SK-N-SH (cell line): ENCODE results near the gene OBSCN. TPM values are rescaled to one million over a fixed set of nuclear protein-coding genes. Genes with fewer than 3 reads are reported as not detected.

Experiments
- CTCF ChIA-PET: fragments of 300-600, 350-600 bp; formaldehyde crosslinking; extraction: SDS; loops from one replicate; lab custom pipeline; 2021; lab: Yijun Ruan, JAX
- POLR2A ChIA-PET: fragments of 350-600 bp; sonication (Branson Sonifier 250); formaldehyde crosslinking; extraction: SDS; loops from one replicate; lab custom pipeline; 2020; ENCODE audit warnings: antibody characterized with exemption, inconsistent platforms; lab: Yijun Ruan, JAX
- DNase-seq: peaks from one replicate; pipeline ENCODE4 v3.0.0; 2012
- H2AFZ ChIP-seq: fragments of 200-600 bp; sonication (generic); 2 replicates; pipeline ENCODE4 v1.8.1; 2016; ENCODE audit warnings: antibody characterized with exemption, mild to moderate bottlenecking, low read depth
- H3F3A ChIP-seq: fragments of 200-600 bp; sonication (generic); replicated peaks from 2 replicates; pipeline ENCODE3; 2016; ENCODE audit warnings: antibody characterized with exemption, mild to moderate bottlenecking; ENCODE audit not compliant: insufficient read depth
- H3K27ac ChIP-seq, 2 experiments: fragments of 200-500 bp in 1 of 2; fragments of 200-600 bp in 1 of 2; sonication (Bioruptor generic) in 1 of 2; sonication (generic), shearing (Covaris generic) in 1 of 2; 2 replicates each; pipeline versions ENCODE4 v1.5.1 to v1.6.1; 2014 to 2016; ENCODE audit warnings: low read depth in 2 of 2, inconsistent platforms in 1 of 2, low read length in 1 of 2, mild to moderate bottlenecking in 1 of 2, mixed read lengths in 1 of 2
- H3K27me3 ChIP-seq: fragments of 200-600 bp; sonication (generic), shearing (Covaris generic); 2 replicates; pipeline ENCODE4 v1.6.1; 2016; ENCODE audit warnings: mixed run types; ENCODE audit not compliant: insufficient read depth
- H3K36me3 ChIP-seq, 2 experiments: fragments of 200-500 bp in 1 of 2; fragments of 200-600 bp in 1 of 2; sonication (Bioruptor generic) in 1 of 2; sonication (generic) in 1 of 2; replicated peaks in 1 of 2; 2 replicates each; pipeline versions ENCODE3 to v1.5.1; 2014 to 2016; ENCODE audit warnings: low read length in 1 of 2, mild to moderate bottlenecking in 1 of 2; ENCODE audit not compliant: insufficient read depth in 2 of 2, control insufficient read depth in 1 of 2
- H3K4me1 ChIP-seq, 2 experiments: fragments of 200-500 bp in 1 of 2; fragments of 200-600 bp in 1 of 2; sonication (Bioruptor generic) in 1 of 2; sonication (generic), shearing (Covaris generic) in 1 of 2; 2 replicates each; pipeline versions ENCODE4 v1.5.1 to v1.6.1; 2014 to 2016; ENCODE audit warnings: low read depth in 1 of 2, low read length in 1 of 2, mixed run types in 1 of 2; ENCODE audit not compliant: insufficient read depth in 2 of 2, control insufficient read depth in 1 of 2
- H3K4me2 ChIP-seq: fragments of 200-600 bp; sonication (generic), shearing (Covaris generic); 2 replicates; pipeline ENCODE4 v1.6.1; 2017; ENCODE audit warnings: mixed run types
- H3K4me3 ChIP-seq, 2 experiments: fragments of 200-500 bp in 1 of 2; fragments of 200-600 bp in 1 of 2; sonication (Bioruptor generic) in 1 of 2; sonication (generic), shearing (Covaris generic) in 1 of 2; 2 replicates each; pipeline versions ENCODE4 v1.5.1 to v1.8.1; 2014 to 2016; ENCODE audit warnings: low read depth in 2 of 2, inconsistent platforms in 1 of 2, low read length in 1 of 2, mild to moderate bottlenecking in 1 of 2, mixed read lengths in 1 of 2, moderate library complexity in 1 of 2
- H3K79me2 ChIP-seq: fragments of 200-600 bp; sonication (generic); 2 replicates; pipeline ENCODE4 v1.8.1; 2017; ENCODE audit warnings: mild to moderate bottlenecking; ENCODE audit not compliant: insufficient read depth
- H3K9ac ChIP-seq: fragments of 200-600 bp; sonication (generic); 2 replicates; pipeline ENCODE4 v1.6.1; 2017; ENCODE audit warnings: mixed run types
- H3K9me2 ChIP-seq: fragments of 200-600 bp; sonication (generic); 2 replicates; pipeline ENCODE4 v1.6.1; 2017; ENCODE audit warnings: mixed run types
- H3K9me3 ChIP-seq: fragments of 200-600 bp; sonication (generic); 2 replicates; pipeline ENCODE4 v1.6.1; 2017; ENCODE audit warnings: mixed run types, mild to moderate bottlenecking, moderate library complexity
- H4K20me1 ChIP-seq: fragments of 200-600 bp; sonication (generic); 2 replicates; pipeline ENCODE4 v1.6.1; 2017; ENCODE audit warnings: mild to moderate bottlenecking, mixed run types; ENCODE audit not compliant: insufficient read depth
- CHD2 ChIP-seq: fragments of 150-350 bp; IDR thresholded peaks from 2 replicates; pipeline ENCODE4 v1.6.1; 2018; ENCODE audit warnings: low read length; ENCODE audit not compliant: partially characterized antibody
- CTCF ChIP-seq: fragments of 200-600 bp; sonication (generic); IDR thresholded peaks from 2 replicates; pipeline ENCODE4 v1.6.1; 2017; ENCODE audit warnings: antibody characterized with exemption, mild to moderate bottlenecking, moderate library complexity
- ELF1 ChIP-seq: IDR thresholded peaks from 2 replicates; pipeline ENCODE4 v1.4.0; 2012
- EZH2phosphoT487 ChIP-seq: fragments of 200-600 bp; sonication (generic); IDR thresholded peaks from 2 replicates; pipeline ENCODE4 v1.6.1; 2017; ENCODE audit warnings: low read depth, mixed run types, mild to moderate bottlenecking, antibody characterized with exemption, moderate library complexity, borderline replicate concordance
- FOSL2 ChIP-seq: IDR thresholded peaks from 2 replicates; pipeline ENCODE4 v1.4.0; 2012; ENCODE audit warnings: low read depth, mild to moderate bottlenecking, moderate library complexity, borderline replicate concordance
- FOXM1 ChIP-seq: IDR thresholded peaks from 2 replicates; pipeline ENCODE4 v1.4.0; 2012; ENCODE audit warnings: low read depth, mild to moderate bottlenecking
- GATA2 ChIP-seq: sonication (generic); formaldehyde crosslinking; IDR thresholded peaks from 2 replicates; pipeline ENCODE4 v1.5.0; 2020; ENCODE audit warnings: mild to moderate bottlenecking, missing genetic modification reagents
- MAX ChIP-seq: IDR thresholded peaks from 2 replicates; pipeline ENCODE4 v1.4.0; 2012; ENCODE audit warnings: low read depth
- MXI1 ChIP-seq: IDR thresholded peaks from 2 replicates; pipeline ENCODE4 v1.6.1; 2012; ENCODE audit warnings: mild to moderate bottlenecking, low read depth, low read length, improper control_type of control experiment
- NRF1 ChIP-seq: IDR thresholded peaks from 2 replicates; pipeline ENCODE4 v1.6.1; 2012; ENCODE audit warnings: low read depth, mild to moderate bottlenecking, low read length
- PBX3 ChIP-seq: IDR thresholded peaks from 2 replicates; pipeline ENCODE4; 2012
- POLR2AphosphoS5 ChIP-seq: IDR thresholded peaks from 2 replicates; pipeline ENCODE4 v1.6.1; 2012; ENCODE audit warnings: low read depth, low read length
- RFX5 ChIP-seq: IDR thresholded peaks from 2 replicates; pipeline ENCODE4 v1.6.1; 2012; ENCODE audit warnings: mild to moderate bottlenecking, improper control_type of control experiment, low read length
- RXRA ChIP-seq: IDR thresholded peaks from 2 replicates; pipeline ENCODE4 v1.4.0; 2012; ENCODE audit warnings: low read depth, mild to moderate bottlenecking, borderline replicate concordance
- SMC3 ChIP-seq: IDR thresholded peaks from 2 replicates; pipeline ENCODE4 v1.6.1; 2012; ENCODE audit warnings: low read depth, low read length, improper control_type of control experiment
- TAF1 ChIP-seq: IDR thresholded peaks from 2 replicates; pipeline ENCODE4 v1.6.1; 2012; ENCODE audit warnings: low read depth, mild to moderate bottlenecking, low read length, moderate library complexity, borderline replicate concordance
- TCF12 ChIP-seq: IDR thresholded peaks from 2 replicates; pipeline ENCODE4 v1.4.0; 2012
- TEAD4 ChIP-seq: IDR thresholded peaks from 2 replicates; pipeline ENCODE4 v1.4.0; 2012; ENCODE audit warnings: mild to moderate bottlenecking, borderline replicate concordance; ENCODE audit not compliant: insufficient read depth
- YY1 ChIP-seq: IDR thresholded peaks from 2 replicates; pipeline ENCODE4 v1.4.0; 2012; ENCODE audit warnings: low read depth, mild to moderate bottlenecking
- WGBS: methylation state at CpG from one replicate; pipeline ENCODE4 v1.1.6; 2017; ENCODE audit warnings: low lambda C conversion rate; 5-methylcytosine and 5-hydroxymethylcytosine counted together
- polyA plus RNA-seq, 3 experiments: library from polyadenylated mRNA; depleted of rRNA; stranded (reverse); fragments of >200 nt; gene quantifications; 2 replicates each; pipeline ENCODE4 v1.2.3, GENCODE V29; 2012

Gene OBSCN
- polyA plus RNA-seq, 1 of the 3 experiments (the other 2 are of a cell fraction): 4.0 TPM

GRCh38 chr1:228284148-228284495, 76.3 kb downstream of the OBSCN start (continued):
- TF ChIP-seq TAF1: no peak
- TF ChIP-seq YY1: no peak
- TF ChIP-seq TEAD4: no peak
- TF ChIP-seq MAX: no peak
- TF ChIP-seq, all 33 proteins: peak for 0

GRCh38 chr1:228284521-228284920, 76.7 kb downstream of the OBSCN start:
- Histone ChIP-seq H4K20me1 (no peaks in the 10 kb centered on the region), H3K27ac (no peak overlapping the region), H3K4me1 (no peaks in the 10 kb centered on the region), H3K4me2 (no peak overlapping the region), H3K9ac (no peak overlapping the region), H3K9me2 (no peaks in the 10 kb centered on the region), H3F3A (no peaks in the 10 kb centered on the region), H3K9me3 (no peaks in the 10 kb centered on the region), H3K4me3 (no peak overlapping the region), H3K36me3 (no peaks in the 10 kb centered on the region)
- CTCF ChIA-PET: no interaction called here
- POLR2A ChIA-PET: interaction anchor here (1.1 kb wide), 1 partner anchor 22 kb away, joined by 4 read pairs; no protein-coding TSS in a partner anchor
- no peak for DNase-seq
- WGBS: 76% methylated on average over 6 of the region's 6 CpGs
- TF ChIP-seq POLR2AphosphoS5 (no peak), ELF1 (no peak), FOXM1 (no peak), TEAD4 (no peak), EZH2phosphoT487 (no peak), CTCF (no peak), CHD2 (no peak), NRF1 (no peak), TCF12 (no peak), YY1 (no peak), RXRA (no peak), TAF1 (no peak), GATA2 (no peak), FOSL2 (no peak), RFX5 (no peak), PBX3 (no peak), MAX (no peak), SMC3 (no peak), MXI1 (no peak)
- TF ChIP-seq, all 33 proteins: peak for 0
- Histone ChIP-seq H3K27me3 (no peaks in the 10 kb centered on the region), H2AFZ (no peak overlapping the region), H3K79me2 (no peaks in the 10 kb centered on the region)
